H1 (cell line): ENCODE results near the gene FAM111A. TPM values are rescaled to one million over a fixed set of nuclear protein-coding genes. Genes with fewer than 3 reads are reported as not detected.

Source experiments
- CTCF ChIA-PET: fragments of 300-600 bp; sonication (Branson Sonifier 250); formaldehyde crosslinking; loops from one replicate; lab custom pipeline; 2021; ENCODE audit not compliant: partially characterized antibody; lab: Charles Lee
- POLR2A ChIA-PET: fragments of 300-600 bp; sonication (Branson Sonifier 250); formaldehyde crosslinking; loops from one replicate; lab custom pipeline; 2021; ENCODE audit warnings: inconsistent platforms; ENCODE audit not compliant: partially characterized antibody; lab: Charles Lee
- DNase-seq, 2 experiments: peaks; one replicate each; pipeline versions ENCODE4 v3.0.0 to v3.0.0-alpha.2; 2010 to 2022; ENCODE audit warnings: low spot score in 2 of 2, low read depth in 1 of 2, mixed read lengths in 1 of 2
- FAIRE-seq: peaks from 2 replicates; lab custom pipeline; 2011; peaks lifted over from hg19 to GRCh38; lab: Jason Lieb, UNC
- H2AFZ ChIP-seq: 2 replicates; pipeline ENCODE4 v1.8.1; 2012; ENCODE audit warnings: low read length, inconsistent platforms
- H2AK5ac ChIP-seq: 2 replicates; pipeline ENCODE4 v1.6.1; 2013; ENCODE audit warnings: low read depth, low read length
- H2BK120ac ChIP-seq: replicated peaks from 2 replicates; pipeline ENCODE3; 2013; ENCODE audit warnings: low read depth, low read length, inconsistent platforms
- H2BK12ac ChIP-seq: 2 replicates; pipeline ENCODE4 v1.6.1; 2013; ENCODE audit warnings: low read depth, low read length
- H2BK15ac ChIP-seq: 2 replicates; pipeline ENCODE4 v1.6.1; 2013; ENCODE audit warnings: low read length
- H2BK20ac ChIP-seq: 2 replicates; pipeline ENCODE4 v1.6.1; 2013; ENCODE audit warnings: low read length
- H2BK5ac ChIP-seq: 2 replicates; pipeline ENCODE4 v1.6.1; 2013; ENCODE audit warnings: low read depth, low read length
- H3K14ac ChIP-seq: 2 replicates; pipeline ENCODE4 v1.6.1; 2013; ENCODE audit warnings: inconsistent platforms; ENCODE audit not compliant: insufficient read length
- H3K18ac ChIP-seq: 2 replicates; pipeline ENCODE4 v1.6.1; 2013; ENCODE audit warnings: low read length; ENCODE audit errors: extremely low read depth
- H3K23ac ChIP-seq: 2 replicates; pipeline ENCODE4 v1.6.1; 2013; ENCODE audit warnings: inconsistent platforms; ENCODE audit not compliant: insufficient read length
- H3K23me2 ChIP-seq: 2 replicates; pipeline ENCODE4 v1.6.1; 2013; ENCODE audit warnings: low read depth, low read length
- H3K27ac ChIP-seq: 2 replicates; pipeline ENCODE4 v1.6.1; 2011; ENCODE audit warnings: low read depth, low read length, inconsistent platforms
- H3K27me3 ChIP-seq, 4 experiments: replicated peaks in 1 of 4; 1 replicate in 1 of 4; 2 replicates in 3 of 4; pipeline versions ENCODE4 v1.6.1 to v1.8.1; 2011 to 2013; ENCODE audit warnings: low read length in 3 of 4, mild to moderate bottlenecking in 3 of 4, inconsistent platforms in 2 of 4, mixed read lengths in 2 of 4, moderate library complexity in 1 of 4; ENCODE audit not compliant: control insufficient read depth in 3 of 4, insufficient read depth in 3 of 4; ENCODE audit errors: extremely low read depth in 1 of 4
- H3K36me3 ChIP-seq, 4 experiments: 2 replicates each; pipeline versions ENCODE4 v1.6.1 to v1.8.1; 2011 to 2013; ENCODE audit warnings: mild to moderate bottlenecking in 4 of 4, low read length in 3 of 4, moderate library complexity in 2 of 4, control low read depth in 1 of 4, inconsistent platforms in 1 of 4; ENCODE audit not compliant: insufficient read depth in 4 of 4, control insufficient read depth in 2 of 4
- H3K4ac ChIP-seq: replicated peaks from 2 replicates; pipeline ENCODE3; 2013; ENCODE audit warnings: low read length, low read depth, mixed read lengths, inconsistent platforms; ENCODE audit not compliant: insufficient read length
- H3K4me1 ChIP-seq, 4 experiments: replicated peaks in 1 of 4; 1 replicate in 1 of 4; 2 replicates in 3 of 4; pipeline versions ENCODE4 v1.6.1 to v1.8.1; 2011 to 2013; ENCODE audit warnings: low read length in 3 of 4, inconsistent platforms in 2 of 4, mixed read lengths in 1 of 4; ENCODE audit not compliant: insufficient read depth in 4 of 4, control insufficient read depth in 3 of 4
- H3K4me2 ChIP-seq, 2 experiments: 2 replicates each; pipeline versions ENCODE4 v1.6.1 to v1.8.1; 2011 to 2013; ENCODE audit warnings: low read depth in 2 of 2, low read length in 2 of 2, control low read depth in 1 of 2, inconsistent platforms in 1 of 2, mild to moderate bottlenecking in 1 of 2; ENCODE audit not compliant: insufficient read depth in 1 of 2
- H3K4me3 ChIP-seq, 4 experiments: fragments of 200-600, 300-600 bp in 1 of 4; sonication (generic), shearing (Covaris generic), sonication (Bioruptor Twin) in 1 of 4; 2 replicates each; pipeline versions ENCODE4 v1.5.1 to v1.8.1; 2011 to 2016; ENCODE audit warnings: low read length in 4 of 4, low read depth in 3 of 4, control low read depth in 2 of 4, inconsistent platforms in 2 of 4, mild to moderate bottlenecking in 2 of 4, mixed read lengths in 1 of 4, moderate library complexity in 1 of 4; ENCODE audit not compliant: insufficient read depth in 2 of 4; ENCODE audit errors: extremely low read depth in 1 of 4
- H3K56ac ChIP-seq: replicated peaks from 2 replicates; pipeline ENCODE3; 2013; ENCODE audit warnings: low read depth, mild to moderate bottlenecking, mixed read lengths, low read length, inconsistent platforms; ENCODE audit not compliant: insufficient read length
- H3K79me1 ChIP-seq: 2 replicates; pipeline ENCODE4 v1.6.1; 2013; ENCODE audit warnings: low read depth, low read length, control low read depth
- H3K79me2 ChIP-seq, 2 experiments: 2 replicates each; pipeline versions ENCODE4 v1.6.1 to v1.8.1; 2012 to 2013; ENCODE audit warnings: low read length in 2 of 2, mild to moderate bottlenecking in 2 of 2, inconsistent platforms in 1 of 2; ENCODE audit not compliant: insufficient read depth in 2 of 2, control insufficient read depth in 1 of 2
- H3K9ac ChIP-seq, 4 experiments: replicated peaks in 1 of 4; 1 replicate in 1 of 4; 2 replicates in 3 of 4; pipeline versions ENCODE4 v1.6.1 to v1.8.1; 2011 to 2013; ENCODE audit warnings: low read depth in 3 of 4, low read length in 3 of 4, control low read depth in 2 of 4, mild to moderate bottlenecking in 2 of 4, moderate library complexity in 2 of 4, inconsistent platforms in 1 of 4; ENCODE audit errors: extremely low read depth in 1 of 4
- H3K9me3 ChIP-seq, 2 experiments: 2 replicates each; pipeline versions ENCODE4 v1.6.1 to v1.8.1; 2012 to 2013; ENCODE audit warnings: mild to moderate bottlenecking in 2 of 2, moderate library complexity in 2 of 2, control low read depth in 1 of 2, inconsistent platforms in 1 of 2, low read depth in 1 of 2, low read length in 1 of 2, mixed read lengths in 1 of 2; ENCODE audit not compliant: insufficient read depth in 2 of 2
- H4K20me1 ChIP-seq, 2 experiments: replicated peaks in 1 of 2; 2 replicates each; pipeline versions ENCODE3 to v1.8.1; 2011 to 2013; ENCODE audit warnings: inconsistent platforms in 2 of 2, low read length in 2 of 2, mild to moderate bottlenecking in 1 of 2; ENCODE audit not compliant: insufficient read depth in 2 of 2, control insufficient read depth in 1 of 2
- H4K5ac ChIP-seq: 2 replicates; pipeline ENCODE4 v1.6.1; 2013; ENCODE audit warnings: low read length, low read depth, mixed read lengths, inconsistent platforms; ENCODE audit not compliant: insufficient read length
- H4K8ac ChIP-seq: 2 replicates; pipeline ENCODE4 v1.8.0; 2013; ENCODE audit warnings: mild to moderate bottlenecking, moderate library complexity, low read length, inconsistent platforms; ENCODE audit not compliant: insufficient read depth; ENCODE audit errors: extremely low read depth
- H4K91ac ChIP-seq: replicated peaks from 2 replicates; pipeline ENCODE3; 2013; ENCODE audit warnings: low read length, mixed read lengths, inconsistent platforms; ENCODE audit not compliant: insufficient read length
- BACH1 ChIP-seq: IDR thresholded peaks from 2 replicates; pipeline ENCODE4 v1.6.1; 2012; ENCODE audit warnings: low read length, improper control_type of control experiment
- CBX5 ChIP-seq: fragments of 300-800, 300-1000 bp; sonication (generic); IDR thresholded peaks from 2 replicates; pipeline ENCODE4 v1.7.1; 2016; ENCODE audit warnings: antibody characterized with exemption, low read length, low read depth
- CEBPB ChIP-seq: IDR thresholded peaks from 2 replicates; pipeline ENCODE4 v1.6.1; 2012; ENCODE audit warnings: low read depth, low read length
- CHD1 ChIP-seq: IDR thresholded peaks from 2 replicates; pipeline ENCODE4 v1.6.1; 2012; ENCODE audit warnings: low read depth, low read length, improper control_type of control experiment
- CHD2 ChIP-seq: IDR thresholded peaks from 2 replicates; pipeline ENCODE4 v1.6.1; 2012; ENCODE audit warnings: low read length, improper control_type of control experiment
- E2F6 ChIP-seq: IDR thresholded peaks from 2 replicates; pipeline ENCODE4 v1.6.1; 2012; ENCODE audit warnings: inconsistent platforms
- EP300 ChIP-seq, 2 experiments: IDR thresholded peaks; 1 replicate in 1 of 2; 2 replicates in 1 of 2; pipeline ENCODE4 v1.6.1; 2011 to 2012; ENCODE audit warnings: low read depth in 2 of 2, low read length in 2 of 2, mild to moderate bottlenecking in 2 of 2, borderline replicate concordance in 1 of 2, inconsistent platforms in 1 of 2, moderate library complexity in 1 of 2
- GABPA ChIP-seq: IDR thresholded peaks from 2 replicates; pipeline ENCODE4 v1.6.1; 2011; ENCODE audit warnings: mild to moderate bottlenecking, low read length, moderate library complexity, borderline replicate concordance; ENCODE audit not compliant: insufficient read depth
- HDAC6 ChIP-seq: IDR thresholded peaks from one replicate; pipeline ENCODE4 v1.7.1; 2012; ENCODE audit warnings: low read depth, mild to moderate bottlenecking, inconsistent platforms, low read length, moderate library complexity
- NANOG ChIP-seq: IDR thresholded peaks from 2 replicates; pipeline ENCODE4 v1.6.1; 2011; ENCODE audit warnings: low read length, low read depth, mild to moderate bottlenecking, inconsistent platforms; ENCODE audit not compliant: insufficient read depth, poor library complexity, severe bottlenecking
- POU5F1 ChIP-seq: IDR thresholded peaks from 2 replicates; pipeline ENCODE4 v1.6.1; 2011; ENCODE audit warnings: low read depth, mild to moderate bottlenecking, low read length, moderate library complexity
- RAD21 ChIP-seq, 2 experiments: IDR thresholded peaks in 1 of 2; conservative IDR thresholded peaks in 1 of 2; 2 replicates each; pipeline ENCODE4 v1.6.1; 2011; ENCODE audit warnings: low read depth in 2 of 2, low read length in 2 of 2, improper control_type of control experiment in 1 of 2, inconsistent platforms in 1 of 2, mild to moderate bottlenecking in 1 of 2, moderate library complexity in 1 of 2
- SIRT6 ChIP-seq: IDR thresholded peaks from one replicate; pipeline ENCODE4 v1.7.1; 2012; ENCODE audit warnings: low read length, inconsistent platforms
- SRF ChIP-seq: IDR thresholded peaks from 2 replicates; pipeline ENCODE4 v1.6.1; 2011; ENCODE audit warnings: mild to moderate bottlenecking, low read depth, low read length, moderate library complexity
- WGBS, 2 experiments: shearing (Covaris generic) in 1 of 2; methylation state at CpG; one replicate each; pipeline versions ENCODE4 v1.1.6 to v1.1.7; 2013 to 2015; ENCODE audit warnings: low lambda C conversion rate in 2 of 2, mixed read lengths in 2 of 2, inconsistent platforms in 1 of 2, low coverage in 1 of 2, missing lambda C conversion rate in 1 of 2; ENCODE audit not compliant: insufficient replicate concordance in 2 of 2, insufficient coverage in 1 of 2, insufficient read length in 1 of 2; ENCODE audit errors: extremely low coverage in 1 of 2, missing lambda C conversion rate in 1 of 2; 5-methylcytosine and 5-hydroxymethylcytosine counted together
- polyA plus RNA-seq, 7 experiments: library from polyadenylated mRNA; depleted of rRNA in 3 of 7; stranded (reverse) in 5 of 7; unstranded in 2 of 7; fragments of >200 nt in 5 of 7; fragments of 200-250 nt in 2 of 7; gene quantifications; 1 replicate in 5 of 7; 2 replicates in 1 of 7; 4 replicates in 1 of 7; pipeline versions ENCODE4 v1.2.1 to v1.2.3, GENCODE V29; 2011 to 2013; ENCODE audit warnings: missing spikeins in 2 of 7, mixed read lengths in 2 of 7
- total RNA-seq: library from RNA; stranded (reverse); fragmentation: NEBNext Ultra II Directional; extraction: Animal tissue kit (Norgen Biotek cat#: 25700); gene quantifications from 2 replicates; pipeline ENCODE4 v1.2.1, GENCODE V29; 2021

The FAM111A gene
- total and polyA plus RNA-seq, 2 of the 8 experiments (the other 6 are each of a cell fraction or from before 2014, with no cell fraction given), result 10.2 to 29.9 TPM

GRCh38 chr11:59117774-59118173 is 24.9 kb upstream of the FAM111A start:
- no peak overlapping the region for H2BK20ac ChIP-seq
- H3K79me2 ChIP-seq, result no peaks in the 10 kb centered on the region
- no peaks in the 10 kb centered on the region for H3K27me3 ChIP-seq
- no peak overlapping the region for H4K8ac ChIP-seq
- H3K9ac ChIP-seq, result no peak overlapping the region
- no peak overlapping the region for H3K4me3 ChIP-seq
- DNase-seq, result no peak
- no peak overlapping the region for H3K18ac ChIP-seq
- H3K9me3 ChIP-seq, result peaks cover 17 to 26% of the 10 kb centered on the region in 2 experiments
- H4K91ac ChIP-seq, result no peak overlapping the region
- peaks cover 0 to 2% of the 10 kb centered on the region in 2 experiments for H4K20me1 ChIP-seq
- H2BK15ac ChIP-seq, result no peak overlapping the region
- H3K4me1 ChIP-seq, result no peaks in the 10 kb centered on the region
- no peak overlapping the region for H3K4me2 ChIP-seq
- H3K14ac ChIP-seq, result no peak overlapping the region
- no peak overlapping the region for H2AK5ac ChIP-seq
- no peaks in the 10 kb centered on the region for H3K79me1 ChIP-seq
- H3K56ac ChIP-seq, result no peak overlapping the region
- FAIRE-seq, result no peak
- no peak overlapping the region for H2AFZ ChIP-seq
- H3K23ac ChIP-seq, result no peak overlapping the region
- no peak overlapping the region for H2BK5ac ChIP-seq
- POLR2A ChIA-PET, result no interaction called here
- no peak overlapping the region for H3K4ac ChIP-seq
- no peaks in the 10 kb centered on the region for H3K23me2 ChIP-seq
- peaks cover 3 to 69% (median 22%) of the 10 kb centered on the region in 4 experiments; a peak in 5 of 8 replicates for H3K36me3 ChIP-seq
- no peak overlapping the region for H2BK120ac ChIP-seq
- H4K5ac ChIP-seq, result no peak overlapping the region
- H3K27ac ChIP-seq, result no peak overlapping the region
- WGBS, 2 experiments, result 95% methylated on average over 2 of the region's 2 CpGs; no CpG with 5 or more reads in 1 of the 2 experiments
- no peak overlapping the region for H2BK12ac ChIP-seq
- CTCF ChIA-PET, result no interaction called here
- TF ChIP-seq E2F6 (no peak), CEBPB (no peak), EP300 (IDR thresholded peaks at IDR 0.05; ENCODE audit: borderline replicate concordance in 1 of 2, low read depth in 2 of 2, low read length in 2 of 2) (no peak), CHD1 (no peak), POU5F1 (no peak), SIRT6 (no peak), RAD21 (IDR thresholded peaks at IDR 0.05 in 1 of 2, conservative IDR thresholded peaks at IDR 0.05 in 1 of 2; ENCODE audit: low read depth in 2 of 2, low read length in 2 of 2) (no peak), HDAC6 (no peak), GABPA (no peak), CHD2 (no peak), SRF (no peak), BACH1 (no peak), NANOG (no peak), CBX5 (no peak)
